Psoas muscle (tissue), 8 donors: Measurements from ENCODE around the gene TMEM131L. TPM values are rescaled to one million over a fixed set of nuclear protein-coding genes. Genes with fewer than 3 reads are reported as not detected.
A peak's percentile ranks its signal among the peaks of the same experiment; 100 is the strongest.
"Not testable (repeated sequence)": the region's sequence is repeated elsewhere in the genome, so short reads cannot be mapped to it uniquely, and the experiment has no call there.

Experiments
- ATAC-seq, 4 donors: fragments of 200-7000 bp; cut with Tn5 transposase; one replicate each; pipeline ENCODE4 v1.9.1; 2020; ENCODE audit warnings: moderate library complexity in 3 of 4, mild to moderate bottlenecking in 2 of 4
- DNase-seq, 2 donors: peaks; one replicate each; pipeline ENCODE4 v3.0.0-alpha.2; 2020
- H3K27ac ChIP-seq: fragments of 200-600 bp; one replicate; pipeline ENCODE4 v1.8.0; 2022
- H3K27me3 ChIP-seq, 3 donors: fragments of 200-600 bp in 1 of 3; one replicate each; pipeline versions ENCODE4 v1.6.1 to v1.8.0; 2013 to 2022; ENCODE audit warnings: low read length in 2 of 3, mild to moderate bottlenecking in 2 of 3, moderate library complexity in 1 of 3; ENCODE audit not compliant: insufficient read depth in 3 of 3
- H3K36me3 ChIP-seq, 2 donors: fragments of 200-600 bp in 1 of 2; one replicate each; pipeline versions ENCODE4 v1.6.1 to v1.8.0; 2013 to 2022; ENCODE audit warnings: low read depth in 1 of 2, mild to moderate bottlenecking in 1 of 2, moderate library complexity in 1 of 2; ENCODE audit not compliant: insufficient read depth in 1 of 2
- H3K4me1 ChIP-seq: fragments of 200-600 bp; one replicate; pipeline ENCODE4 v1.8.0; 2022
- H3K4me3 ChIP-seq: fragments of 200-600 bp; one replicate; pipeline ENCODE4 v1.8.0; 2022; ENCODE audit warnings: mild to moderate bottlenecking
- H3K9me3 ChIP-seq: fragments of 200-600 bp; one replicate; pipeline ENCODE4 v1.8.0; 2022
- WGBS, 3 donors: extraction: QIAGEN DNeasy Blood & Tissue Kit; methylation state at CpG; one replicate each; pipeline versions ENCODE4 v1.1.6 to v1.1.7; 2013; 5-methylcytosine and 5-hydroxymethylcytosine counted together
- intact Hi-C, 2 donors: fragments of 100-400 bp; cut with DNase I; formaldehyde crosslinking; loops; one replicate each; pipeline versions ENCODE4 v1.11.0 to v1.14.2; 2022
- polyA plus RNA-seq, 3 donors: library from polyadenylated mRNA; stranded (reverse); fragments of 200-250 nt; gene quantifications; one replicate each; pipeline ENCODE4 v1.2.3, GENCODE V29; 2013
- total RNA-seq, 4 donors: library from RNA; stranded (reverse); fragmentation: NEBNext Ultra II Directional in 2 of 4; extraction: Animal tissue kit (Norgen Biotek cat#: 25700) in 2 of 4; gene quantifications; one replicate each; pipeline versions ENCODE4 v1.2.1 to v1.2.4, GENCODE V29; 2021 to 2023
- TF ChIP-seq, protein P1 (sequence below): fragments of 200-600 bp; IDR thresholded peaks from one replicate; pipeline ENCODE4 v1.8.0; 2022; ENCODE audit warnings: antibody characterized with exemption
- donor health status: healthy with polysubstance abuse.
- donor health status: DM: no; HTN: no; CAD: no; lungs with moderate emphysema.
- donor health status: Bipolar disorder and iron deficiency.
- donor health status: healthy.
- donor health status: DM: yes; HTN: yes; CAD: no.
- donor health status: DM: no; HTN: no; CAD: no.
- donor health status: DM: no; HTN: no; CAD: no.
- donor health status: DM: yes; HTN: yes; CAD: no.

Gene TMEM131L
- total and polyA plus RNA-seq, 7 donors = 2.1 to 21.2 (median 6.9) TPM

DNA sequence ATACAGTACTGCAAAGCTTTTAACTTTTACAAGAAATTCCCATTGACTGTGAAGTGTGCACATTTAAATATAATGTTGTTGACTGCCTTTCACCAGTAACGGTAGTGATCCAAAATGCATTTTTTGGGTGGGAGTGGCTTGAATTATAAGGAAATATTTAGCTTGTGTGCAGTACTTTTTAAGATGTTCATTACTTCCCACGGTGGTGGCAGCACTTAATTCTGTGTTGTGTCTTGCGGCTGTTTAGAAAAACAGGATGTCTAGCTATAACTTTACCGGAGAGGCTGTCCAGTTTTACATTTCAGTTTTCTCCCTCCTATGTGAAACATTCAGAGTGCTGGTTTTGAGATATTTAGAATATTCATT lies 1.7 kb downstream of the TMEM131L start:
- H3K4me1 ChIP-seq = peaks cover 67% of the 10 kb centered on the region
- H3K9me3 ChIP-seq = no peaks in the 10 kb centered on the region
- no peaks in the 10 kb centered on the region for H3K27me3 ChIP-seq
- peak overlapping the region; percentile 98 for H3K27ac ChIP-seq
- no peaks in the 10 kb centered on the region for H3K36me3 ChIP-seq
- intact Hi-C loops = loop anchor here (2.0 to 5.0 kb wide), 4 partner anchors 69 to 121 kb away; no protein-coding TSS in a partner anchor
- 1 to 3% (median 2%) methylated on average over 4 of the region's 4 CpGs for WGBS, 3 donors
- TF ChIP-seq, protein P1, sequence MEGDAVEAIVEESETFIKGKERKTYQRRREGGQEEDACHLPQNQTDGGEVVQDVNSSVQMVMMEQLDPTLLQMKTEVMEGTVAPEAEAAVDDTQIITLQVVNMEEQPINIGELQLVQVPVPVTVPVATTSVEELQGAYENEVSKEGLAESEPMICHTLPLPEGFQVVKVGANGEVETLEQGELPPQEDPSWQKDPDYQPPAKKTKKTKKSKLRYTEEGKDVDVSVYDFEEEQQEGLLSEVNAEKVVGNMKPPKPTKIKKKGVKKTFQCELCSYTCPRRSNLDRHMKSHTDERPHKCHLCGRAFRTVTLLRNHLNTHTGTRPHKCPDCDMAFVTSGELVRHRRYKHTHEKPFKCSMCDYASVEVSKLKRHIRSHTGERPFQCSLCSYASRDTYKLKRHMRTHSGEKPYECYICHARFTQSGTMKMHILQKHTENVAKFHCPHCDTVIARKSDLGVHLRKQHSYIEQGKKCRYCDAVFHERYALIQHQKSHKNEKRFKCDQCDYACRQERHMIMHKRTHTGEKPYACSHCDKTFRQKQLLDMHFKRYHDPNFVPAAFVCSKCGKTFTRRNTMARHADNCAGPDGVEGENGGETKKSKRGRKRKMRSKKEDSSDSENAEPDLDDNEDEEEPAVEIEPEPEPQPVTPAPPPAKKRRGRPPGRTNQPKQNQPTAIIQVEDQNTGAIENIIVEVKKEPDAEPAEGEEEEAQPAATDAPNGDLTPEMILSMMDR = no peak
- DNase-seq (no peak), ATAC-seq (no peak)
- H3K4me3 ChIP-seq = peak overlapping the region; percentile 96

DNA sequence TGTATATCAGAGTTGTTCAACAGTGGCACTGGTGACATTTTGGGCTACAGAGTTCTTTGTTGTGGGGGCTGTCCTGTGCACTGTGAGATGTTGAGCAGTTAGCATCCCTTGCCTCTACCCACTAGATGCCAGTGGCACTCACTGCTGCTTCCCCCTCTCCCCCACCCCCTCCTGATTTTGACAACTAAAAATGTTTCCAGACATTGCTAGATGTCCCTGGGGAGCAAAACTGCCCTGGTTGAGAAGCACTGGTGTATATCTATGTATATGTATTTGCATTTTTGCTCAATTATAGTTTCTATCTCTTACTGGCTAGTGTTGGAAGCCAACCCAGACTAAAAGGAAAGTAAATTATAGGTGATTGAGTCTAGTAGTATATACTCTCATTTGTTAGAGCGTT lies 2.4 kb downstream of the TMEM131L start:
- Histone ChIP-seq H3K9me3 (no peaks in the 10 kb centered on the region), H3K4me1 (peaks cover 71% of the 10 kb centered on the region), H3K4me3 (peak overlapping the region; percentile 96), H3K27me3 (no peaks in the 10 kb centered on the region), H3K36me3 (no peaks in the 10 kb centered on the region), H3K27ac (peak overlapping the region; percentile 98)
- 32 to 55% (median 46%) methylated on average over 1 of the region's 1 CpG for WGBS, 3 donors
- ATAC-seq (no peak), DNase-seq (no peak)
- TF ChIP-seq, protein P1 = no peak
- intact Hi-C loops = loop anchor here (5.0 kb wide), 3 partner anchors 69 to 121 kb away; no protein-coding TSS in a partner anchor

DNA sequence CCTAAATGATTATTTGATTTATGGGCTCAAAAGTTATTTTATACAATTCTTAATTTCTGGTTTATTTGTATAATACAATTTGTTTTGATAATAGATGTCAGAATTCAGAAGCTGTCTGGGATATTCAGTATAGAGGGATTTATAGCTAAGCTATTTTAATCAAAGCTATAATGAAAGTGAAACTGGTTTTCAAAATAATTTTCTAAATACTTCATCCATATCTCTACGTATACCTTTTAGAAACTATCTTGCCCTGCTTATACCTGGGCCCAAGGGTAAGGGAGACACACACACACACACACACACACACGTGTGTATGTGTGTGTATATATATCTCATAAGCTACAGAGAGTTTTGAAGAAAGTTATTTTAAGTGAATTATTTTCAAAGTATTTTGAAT lies 2.9 kb downstream of the TMEM131L start:
- ATAC-seq = no peak
- peaks cover 0 to 4% of the 10 kb centered on the region in 2 donors for H3K36me3 ChIP-seq
- no peak for DNase-seq
- peak overlapping the region; percentile 98 for H3K27ac ChIP-seq
- H3K27me3 ChIP-seq = no peaks in the 10 kb centered on the region
- 17 to 37% (median 35%) methylated on average over 2 of the region's 2 CpGs for WGBS, 3 donors
- H3K4me1 ChIP-seq = peaks cover 68% of the 10 kb centered on the region
- peak overlapping the region; percentile 96 for H3K4me3 ChIP-seq
- intact Hi-C loops = loop anchor here (5.0 kb wide), 3 partner anchors 68 to 122 kb away; no protein-coding TSS in a partner anchor
- H3K9me3 ChIP-seq = no peaks in the 10 kb centered on the region
- TF ChIP-seq, protein P1 = no peak

DNA sequence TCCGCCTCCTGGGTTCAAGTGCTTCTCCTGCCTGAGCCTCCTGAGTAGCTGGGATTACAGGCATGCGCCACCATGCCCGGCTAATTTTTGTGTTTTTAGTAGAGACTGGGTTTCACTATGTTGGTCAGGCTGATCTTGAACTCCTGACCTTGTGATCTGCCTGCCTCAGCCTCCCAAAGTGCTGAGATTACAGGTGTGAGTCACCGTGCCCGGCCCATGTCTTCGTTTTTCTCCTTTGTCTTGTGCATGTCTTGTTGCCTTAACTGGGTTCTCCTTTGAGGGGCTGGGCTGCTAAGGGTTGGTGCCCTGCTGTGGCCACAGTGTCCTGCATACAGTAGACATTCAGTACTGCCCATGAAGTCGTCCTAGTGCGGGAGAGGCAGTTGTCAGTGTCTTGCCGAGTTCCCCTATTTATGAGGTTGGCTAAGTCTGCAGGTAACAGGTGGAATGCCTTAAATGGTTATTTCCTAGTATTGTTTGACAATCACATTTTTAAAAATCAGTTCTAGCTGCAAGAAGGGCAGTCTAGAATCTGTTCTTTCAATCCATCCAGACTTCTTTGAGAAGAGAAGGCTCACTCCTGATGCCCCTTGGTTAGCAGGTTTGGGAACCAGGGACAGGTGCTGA lies 5.0 kb downstream of the TMEM131L start:
- WGBS, 3 donors = 66 to 83% (median 71%) methylated on average over 9 of the region's 9 CpGs
- DNase-seq, intact Hi-C loops, H3K9me3 ChIP-seq, H3K27me3 ChIP-seq, ATAC-seq: not testable (repeated sequence)
- Histone ChIP-seq H3K4me3 (peak overlapping the region; percentile 2), H3K27ac (peak overlapping the region; percentile 98), H3K36me3 (peaks cover 0 to 26% of the 10 kb centered on the region in 2 donors), H3K4me1 (peaks cover 52% of the 10 kb centered on the region)

DNA sequence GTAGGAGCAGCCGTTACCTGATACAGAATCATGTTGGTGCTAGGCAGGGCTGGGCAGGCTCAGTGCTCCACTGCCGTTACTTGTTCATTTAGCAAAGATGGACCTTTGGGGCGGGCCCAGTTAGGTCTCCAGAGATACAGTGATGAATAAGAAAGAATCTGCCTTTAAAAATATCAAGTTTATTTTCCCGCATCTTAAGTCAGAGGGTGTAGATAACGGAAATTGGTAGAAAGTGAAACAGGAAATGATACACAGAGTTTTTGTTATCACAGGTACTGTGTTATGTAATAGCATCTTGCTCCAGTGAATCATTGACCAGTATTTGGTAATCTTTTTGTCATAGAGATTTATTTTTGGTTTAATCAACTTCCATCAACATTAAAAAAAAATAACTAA lies 5.5 kb downstream of the TMEM131L start:
- Histone ChIP-seq H3K4me3 (no peak overlapping the region), H3K27me3 (no peaks in the 10 kb centered on the region), H3K9me3 (no peaks in the 10 kb centered on the region), H3K27ac (peak overlapping the region; percentile 98), H3K36me3 (peaks cover 0 to 27% of the 10 kb centered on the region in 2 donors), H3K4me1 (peaks cover 52% of the 10 kb centered on the region)
- no peak for ATAC-seq
- TF ChIP-seq, protein P1 = no peak
- 64 to 85% (median 69%) methylated on average over 5 of the region's 5 CpGs for WGBS, 3 donors
- no peak for DNase-seq
- intact Hi-C loops = no loop called here
